H4 (cell line): Measurements from ENCODE around the gene BIN2. TPM values are rescaled to one million over a fixed set of nuclear protein-coding genes. Genes with fewer than 3 reads are reported as not detected.
A peak's percentile ranks its signal among the peaks of the same experiment; 100 is the strongest.

Experiments
- DNase-seq: peaks from one replicate; pipeline ENCODE4 v3.0.0-alpha.2; 2015; ENCODE audit warnings: low spot score
- total RNA-seq: library from RNA; depleted of rRNA; stranded (reverse); fragments of >200 nt; shearing (Covaris generic); gene quantifications from 2 replicates; pipeline ENCODE4 v1.2.3, GENCODE V29; 2014; rRNA removed

Gene BIN2
- total RNA-seq = not detected in 2 replicates

GRCh38 chr12:51323966-51324895 lies at the start of gene BIN2:
BIN2 (minus strand) TSS chr12:51324174; CDS start chr12:51324102, 72 bp downstream.
- DNase-seq = no peak

DNA sequence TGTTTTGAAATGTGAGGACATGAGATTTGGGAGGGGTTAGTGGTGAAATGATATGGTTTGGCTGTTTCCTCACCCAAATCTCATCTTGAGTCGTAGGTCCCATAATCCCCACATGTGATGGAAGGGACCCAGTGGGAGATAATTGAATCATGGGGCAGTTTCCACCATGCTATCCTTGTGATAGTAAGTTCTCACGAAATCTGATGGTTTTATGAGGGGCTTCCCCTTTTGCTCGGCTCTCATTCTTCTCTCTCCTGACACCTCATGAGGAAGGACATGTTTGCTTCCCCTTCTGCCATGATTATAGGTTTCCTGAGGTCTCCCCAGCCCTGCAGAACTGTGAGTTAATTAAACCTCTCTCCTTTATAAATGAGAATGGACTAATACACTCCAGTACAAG lies 49.2 kb upstream of the BIN2 start:
- no peak for DNase-seq

GRCh38 chr12:51372021-51372420 lies 48.0 kb upstream of the BIN2 start:
- no peak for DNase-seq

DNA sequence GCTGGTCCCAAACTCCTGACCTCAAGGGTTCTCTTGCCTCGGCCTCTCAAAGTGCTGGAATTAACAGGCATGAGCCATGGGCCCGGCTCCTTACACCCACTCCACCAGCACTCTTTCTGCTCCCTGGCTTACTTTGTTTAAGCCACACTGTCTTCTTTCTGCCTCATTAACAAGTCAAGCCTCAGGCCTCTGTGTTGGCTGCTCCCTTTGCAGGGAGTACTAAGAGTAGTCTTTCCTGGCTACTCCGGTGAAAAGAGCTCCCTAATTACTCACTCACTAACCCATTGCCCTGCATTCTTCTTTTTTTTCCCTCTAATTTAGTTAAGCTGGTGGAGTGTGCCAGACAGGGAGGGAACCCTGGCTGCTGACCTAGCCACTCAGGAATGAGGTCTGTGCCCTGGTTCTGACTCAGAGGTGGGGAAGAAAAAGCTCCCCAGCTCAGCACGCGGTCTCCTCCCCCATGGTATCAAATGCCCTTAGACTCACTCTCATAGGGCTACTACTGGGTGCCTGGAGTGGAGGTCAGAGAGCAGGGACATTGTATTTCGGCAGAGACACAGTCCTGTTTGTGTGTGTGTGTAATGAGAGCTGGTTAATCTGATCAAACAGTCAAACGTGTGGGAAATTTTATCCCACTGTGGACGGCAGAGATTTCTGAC lies 47.5 kb upstream of the BIN2 start:
- peak; percentile 95 for DNase-seq

DNA sequence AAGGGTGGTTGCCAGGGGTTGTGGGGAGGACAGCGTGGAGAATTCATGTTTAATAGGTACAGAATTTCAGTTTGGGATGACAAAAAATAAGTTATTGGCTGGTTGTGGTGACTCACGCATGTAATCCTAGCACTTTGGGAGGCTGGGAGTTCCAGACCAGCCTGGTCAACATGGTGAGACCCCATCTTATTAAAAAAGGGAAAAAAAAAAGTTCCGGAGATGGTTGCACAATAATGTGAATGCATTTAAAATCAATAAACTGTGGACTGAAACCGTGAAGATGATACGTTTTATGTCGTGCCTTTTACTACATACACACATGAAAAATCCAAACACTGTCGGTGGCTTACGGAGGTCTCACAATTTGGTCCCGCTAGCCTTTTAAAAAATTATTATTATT lies 46.7 kb upstream of the BIN2 start:
- no peak for DNase-seq

GRCh38 chr12:51369581-51369980 lies 45.6 kb upstream of the BIN2 start:
- DNase-seq = no peak

DNA sequence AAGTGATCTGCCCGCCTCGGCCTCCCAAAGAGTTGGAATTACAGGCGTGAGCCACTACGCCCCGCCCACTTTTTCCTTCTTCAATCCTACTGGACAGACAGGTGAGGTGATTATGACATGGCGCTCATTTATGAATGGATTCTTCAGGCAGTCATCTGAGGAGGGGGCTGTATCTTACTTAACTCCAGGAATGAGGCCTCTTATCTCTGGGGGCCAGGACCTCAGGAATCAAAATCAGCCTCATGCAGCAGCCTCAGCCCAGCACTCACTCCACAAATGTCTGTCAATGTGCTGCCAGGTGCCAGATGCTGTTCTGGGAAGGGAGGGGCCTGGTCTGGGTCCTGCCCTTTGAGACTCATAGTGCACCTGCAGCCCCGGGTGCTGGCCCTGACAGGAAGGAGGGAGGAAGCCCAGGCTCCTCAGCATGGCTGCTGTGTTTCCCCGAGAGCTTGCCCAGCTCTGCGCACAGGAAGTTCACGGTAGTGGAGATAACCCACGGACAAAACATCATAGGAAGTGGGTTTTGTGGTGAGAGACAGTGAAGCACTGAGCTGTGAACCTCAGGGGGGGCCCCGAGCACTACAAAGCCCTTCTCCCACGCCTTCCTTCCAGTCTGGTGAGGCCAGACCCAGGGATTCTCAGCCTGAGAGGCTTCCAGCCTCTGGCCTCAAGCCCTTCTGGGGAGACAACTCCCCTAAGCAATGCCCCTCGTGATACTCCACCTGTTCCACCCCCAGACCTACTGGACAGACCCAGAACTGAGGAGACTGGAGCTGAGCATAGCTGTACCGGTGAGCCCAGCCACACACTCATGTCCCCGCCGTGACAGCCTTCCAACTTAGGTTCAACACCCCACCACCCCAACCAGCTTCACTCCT lies 44.9 kb upstream of the BIN2 start:
- DNase-seq = no peak

DNA sequence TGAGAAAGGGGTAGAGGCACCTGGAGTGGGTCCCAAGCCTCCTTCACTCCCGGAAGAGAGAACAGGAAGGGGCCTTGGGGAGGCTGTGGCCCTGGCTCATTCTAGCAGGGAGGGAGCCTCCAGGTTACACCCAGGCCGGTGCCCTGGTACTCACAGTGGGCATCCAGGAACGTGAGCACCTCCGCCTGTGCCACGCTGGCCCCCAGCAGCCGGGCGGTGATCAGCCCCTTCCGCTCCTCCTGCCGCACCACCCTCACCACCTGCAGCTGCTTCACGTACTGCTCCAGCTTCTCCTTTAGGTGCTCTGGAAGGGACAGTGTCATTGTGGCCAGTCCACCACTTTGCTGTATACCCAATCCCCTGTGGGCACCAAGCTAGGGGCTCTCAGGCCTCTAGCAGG lies 41.3 kb upstream of the BIN2 start:
- no peak for DNase-seq

DNA sequence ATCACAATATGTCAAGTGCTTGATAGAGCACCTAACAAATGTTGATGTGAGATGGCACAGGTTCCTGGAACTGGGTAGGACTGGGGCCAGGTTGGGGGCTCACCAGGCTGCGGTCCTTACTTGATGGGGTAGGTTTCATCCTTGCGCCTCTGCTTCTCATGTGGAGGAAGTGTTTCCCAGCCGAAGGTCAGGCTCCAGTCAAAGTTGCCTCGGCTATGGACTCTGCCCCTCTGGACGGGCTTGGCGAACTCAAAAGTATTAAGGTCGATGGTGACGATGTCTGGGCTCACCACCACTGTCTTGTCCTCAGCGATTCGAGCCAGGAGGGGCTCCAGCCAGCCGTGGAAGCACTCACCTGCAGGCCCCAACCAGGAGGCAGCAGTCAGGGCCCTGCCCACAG lies 40.0 kb upstream of the BIN2 start:
- no peak for DNase-seq

DNA sequence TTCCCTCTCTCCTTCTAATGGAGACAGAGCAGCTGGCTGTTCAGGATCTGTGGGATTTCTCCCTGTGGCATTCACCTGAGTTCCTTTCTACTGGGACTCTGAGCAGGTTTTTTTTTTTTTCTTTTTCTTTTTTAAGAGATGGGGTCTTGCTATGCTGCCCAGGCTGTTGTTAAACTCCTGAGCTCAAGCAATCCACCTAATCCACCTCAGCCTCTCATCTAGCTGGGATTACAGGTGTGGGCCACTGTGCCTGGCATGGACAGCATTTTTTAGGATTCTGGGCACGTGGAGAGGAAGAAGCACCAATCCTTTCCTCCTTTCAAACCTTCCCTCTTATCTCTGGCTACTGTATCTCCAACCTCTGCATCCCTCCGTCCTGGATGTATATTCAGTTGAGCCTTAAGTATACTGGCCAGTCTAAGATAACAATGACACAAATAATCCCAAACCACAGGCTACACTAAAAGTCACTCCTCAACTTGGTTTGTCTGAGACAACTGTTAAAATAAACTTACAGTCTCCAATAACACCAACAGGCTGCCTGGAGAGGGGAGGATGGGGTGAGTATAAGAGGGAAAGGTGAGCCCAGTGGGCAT lies 38.9 kb upstream of the BIN2 start:
- DNase-seq = no peak

GRCh38 chr12:51362307-51362706 lies 38.3 kb upstream of the BIN2 start:
- DNase-seq = no peak

DNA sequence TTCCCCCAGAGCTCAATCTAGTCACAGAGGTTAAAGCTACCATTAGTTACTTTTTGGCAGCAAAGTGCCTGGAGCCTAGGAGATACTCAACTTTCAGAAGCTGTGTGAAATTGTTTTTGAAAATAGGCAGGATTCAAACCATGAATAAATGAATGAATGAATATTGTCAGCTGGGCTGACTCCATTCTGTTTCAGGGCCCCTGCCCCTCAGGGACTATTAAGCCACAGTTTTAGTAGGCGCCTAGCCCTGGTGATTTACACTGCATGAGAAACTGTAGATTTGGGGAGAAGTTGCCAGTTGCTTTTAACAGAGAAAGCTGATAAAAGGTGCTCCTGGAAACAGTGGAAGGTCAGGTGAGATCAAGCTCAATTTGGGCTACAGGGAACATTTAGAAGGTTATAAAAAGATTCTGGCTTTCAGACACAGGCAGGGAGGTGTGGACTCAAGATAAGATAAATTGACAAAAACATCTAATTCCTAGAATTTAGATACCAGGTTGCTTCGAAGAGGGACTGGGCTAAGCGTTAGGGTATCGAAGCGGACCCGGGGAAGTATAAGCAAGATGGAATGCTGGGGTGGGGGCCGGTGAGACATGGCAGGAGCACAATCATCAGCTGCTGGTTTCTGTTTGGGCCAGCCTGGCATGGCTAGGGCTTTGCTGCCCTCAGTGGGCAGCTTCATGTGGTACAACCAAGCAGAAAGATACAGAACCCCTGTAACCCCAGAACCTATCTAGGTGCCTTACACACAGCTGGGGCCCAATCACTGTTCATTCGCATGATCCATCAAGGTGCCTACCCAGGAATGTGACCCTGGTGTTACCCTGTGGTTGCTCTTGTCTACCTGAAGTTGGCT lies 37.4 kb upstream of the BIN2 start:
- no peak for DNase-seq

DNA sequence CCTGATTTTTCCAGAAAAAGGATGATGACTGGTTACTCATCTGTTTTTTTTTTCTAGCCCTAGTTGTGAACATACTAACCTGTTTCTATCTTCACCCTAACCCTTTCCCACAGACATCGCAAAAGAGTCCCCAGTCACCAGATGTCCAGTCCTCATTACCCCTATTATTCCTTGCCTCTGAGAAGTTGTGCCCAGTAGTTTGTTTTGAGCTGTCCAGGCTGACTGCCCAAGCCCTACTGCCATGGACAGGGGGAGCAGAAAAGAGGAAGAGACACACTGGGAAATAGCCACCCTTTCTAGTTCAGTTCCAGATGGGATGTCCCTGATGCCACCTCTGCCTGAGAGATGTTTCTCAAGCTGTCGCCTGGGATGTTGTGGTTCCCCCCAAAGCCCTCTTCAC lies 36.3 kb upstream of the BIN2 start:
- DNase-seq = no peak

GRCh38 chr12:51359851-51360250 lies 35.9 kb upstream of the BIN2 start:
- no peak for DNase-seq

DNA sequence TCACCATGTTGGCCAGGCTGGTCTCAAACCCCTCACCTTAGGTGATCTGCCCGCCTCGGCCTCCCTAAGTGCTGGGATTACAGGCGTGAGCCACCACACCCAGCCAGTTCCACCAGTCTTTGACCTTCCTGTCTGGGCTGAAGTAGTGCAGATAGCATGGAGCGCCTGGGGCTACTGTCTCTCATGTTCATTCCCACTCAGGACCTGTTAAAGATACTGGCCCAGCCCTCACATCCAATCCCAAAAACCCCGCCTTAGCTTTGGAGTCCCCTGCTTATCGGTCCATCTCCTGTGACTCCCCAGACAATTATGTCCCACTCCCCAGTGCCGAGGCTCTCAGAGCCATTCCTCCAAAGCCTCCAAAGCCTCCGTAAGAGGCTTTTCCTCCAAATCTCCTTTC lies 34.5 kb upstream of the BIN2 start:
- DNase-seq = no peak

DNA sequence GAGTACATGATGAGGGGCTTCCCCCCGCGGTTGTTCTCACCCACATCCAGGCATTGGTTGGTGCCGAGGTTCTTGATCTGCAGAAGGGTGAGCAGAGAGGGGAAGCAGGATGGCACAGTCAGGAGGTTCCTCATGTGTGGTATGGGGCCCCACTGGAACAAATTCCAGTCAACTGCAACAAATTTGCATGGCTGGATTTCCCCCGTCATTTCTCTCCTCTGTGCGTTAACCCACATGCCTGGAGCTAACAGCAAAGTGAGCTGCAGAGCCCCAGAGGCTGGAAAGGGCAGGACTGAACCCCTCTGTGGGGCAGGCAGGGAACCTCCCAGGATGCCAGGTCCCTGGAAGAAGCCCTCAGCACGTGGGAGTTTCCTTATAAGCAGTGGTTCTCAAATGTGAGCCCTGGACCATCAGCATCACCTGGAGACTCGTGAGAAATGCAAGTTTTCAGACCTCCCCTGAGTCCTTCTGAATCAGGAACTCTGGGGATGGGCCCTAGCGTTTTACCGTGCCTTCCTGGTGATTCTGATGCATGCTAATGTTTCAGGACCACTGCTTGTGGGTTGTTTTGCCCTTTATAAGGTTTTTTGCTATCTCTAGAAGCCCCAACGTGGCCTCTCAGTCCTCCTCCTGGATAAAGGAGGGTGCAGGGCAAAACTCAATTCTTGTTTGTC lies 33.5 kb upstream of the BIN2 start:
- DNase-seq = no peak

DNA sequence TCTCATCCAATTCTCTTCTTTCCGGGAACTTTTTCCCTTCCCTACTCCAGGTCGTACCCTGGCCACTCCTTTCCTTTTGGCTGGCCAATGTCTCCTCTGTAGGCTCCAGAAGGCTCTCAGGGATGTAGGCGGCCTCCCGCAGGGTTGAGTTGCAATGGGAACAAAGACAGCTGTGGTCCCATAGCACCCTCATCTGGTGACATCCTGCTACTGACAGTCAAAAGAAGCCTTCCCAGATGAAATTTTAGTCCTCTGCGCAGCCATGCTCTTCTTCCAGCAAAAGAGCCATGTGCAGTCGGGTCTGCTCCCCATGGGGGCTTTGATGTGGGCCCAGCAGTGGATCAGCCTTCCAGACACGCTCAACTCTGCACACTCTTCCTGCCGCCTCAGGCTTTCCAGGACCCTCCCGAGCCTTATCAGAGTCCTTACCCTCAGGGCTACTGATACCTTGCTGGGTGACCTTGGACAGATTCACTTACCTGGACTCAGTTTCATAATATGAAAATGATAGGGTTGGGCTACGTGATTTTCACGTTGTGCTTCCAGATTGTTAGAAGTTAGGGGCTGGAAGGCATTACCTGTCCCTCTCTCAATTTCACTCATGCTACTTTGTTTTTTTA lies 28.0 kb upstream of the BIN2 start:
- DNase-seq = peak; percentile 46

DNA sequence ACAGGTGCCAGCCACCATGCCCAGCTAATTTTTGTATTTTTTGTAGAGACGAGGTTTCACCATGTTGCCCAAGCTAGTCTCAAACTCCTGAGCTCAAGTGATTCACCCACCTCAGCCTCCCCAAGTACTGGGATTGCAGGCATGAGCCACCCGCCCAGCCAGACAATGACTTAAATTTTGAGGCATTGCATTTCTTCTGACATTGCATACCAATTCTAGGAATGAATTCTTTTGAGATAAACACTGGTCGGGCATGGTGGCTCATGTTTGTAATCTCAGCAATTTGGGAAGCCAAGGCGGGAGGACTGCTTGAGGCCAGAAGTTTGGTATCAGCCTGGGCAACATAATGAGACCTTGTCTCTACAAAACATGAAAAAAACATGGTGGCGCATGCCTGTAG lies 25.1 kb upstream of the BIN2 start:
- no peak for DNase-seq

GRCh38 chr12:51348116-51348515 lies 24.1 kb upstream of the BIN2 start:
- DNase-seq = no peak

- no peak for DNase-seq
These were observed 22.6 kb upstream of the BIN2 start, which contains the start of gene CELA1 for GRCh38 chr12:51346581-51346980. CELA1 (minus strand) TSS chr12:51346679; CDS start chr12:51346638, 41 bp downstream.
